Neural crest cell (in vitro differentiated cells): Measurements from ENCODE around the gene HTRA1. TPM values are rescaled to one million over a fixed set of nuclear protein-coding genes. Genes with fewer than 3 reads are reported as not detected.

Experiments used
- DNase-seq: peaks from one replicate; pipeline ENCODE4 v3.0.0; 2021; ENCODE audit warnings: low read depth, mixed read lengths, low spot score
- H3K27ac Mint-ChIP-seq: one replicate; pipeline ENCODE4 v1.8.0; 2021; ENCODE audit warnings: mild to moderate bottlenecking, mixed read lengths; ENCODE audit not compliant: unreplicated experiment
- H3K27me3 Mint-ChIP-seq: 2 replicates; pipeline ENCODE4 v1.8.0; 2021; ENCODE audit warnings: low read depth, mild to moderate bottlenecking, mixed read lengths
- H3K36me3 Mint-ChIP-seq: 2 replicates; pipeline ENCODE4 v1.8.0; 2021; ENCODE audit warnings: low read depth, mild to moderate bottlenecking, mixed read lengths
- H3K4me1 Mint-ChIP-seq: 2 replicates; pipeline ENCODE4 v1.8.0; 2021; ENCODE audit warnings: mixed read lengths
- H3K4me3 Mint-ChIP-seq: one replicate; pipeline ENCODE4 v1.8.0; 2021; ENCODE audit warnings: mild to moderate bottlenecking, mixed read lengths
- H3K9me3 Mint-ChIP-seq: 2 replicates; pipeline ENCODE4 v1.8.0; 2021; ENCODE audit warnings: mixed read lengths
- total RNA-seq: library from RNA; stranded (reverse); gene quantifications from 2 replicates; pipeline ENCODE4 v1.2.1, GENCODE V29; 2021
- TF ChIP-seq, protein P1 (sequence below): fragments of 200-600 bp; sonication (generic); conservative IDR thresholded peaks from 2 replicates; pipeline ENCODE4 v1.5.0; 2021; ENCODE audit warnings: antibody characterized with exemption, mild to moderate bottlenecking

Gene HTRA1
- total RNA-seq, 1 donor from 2014 or later, result 8.2 TPM

GRCh38 chr10:122473116-122473515 lies 11.8 kb downstream of the HTRA1 start:
- peak overlapping the region; percentile 35 for H3K27ac Mint-ChIP-seq

DNA sequence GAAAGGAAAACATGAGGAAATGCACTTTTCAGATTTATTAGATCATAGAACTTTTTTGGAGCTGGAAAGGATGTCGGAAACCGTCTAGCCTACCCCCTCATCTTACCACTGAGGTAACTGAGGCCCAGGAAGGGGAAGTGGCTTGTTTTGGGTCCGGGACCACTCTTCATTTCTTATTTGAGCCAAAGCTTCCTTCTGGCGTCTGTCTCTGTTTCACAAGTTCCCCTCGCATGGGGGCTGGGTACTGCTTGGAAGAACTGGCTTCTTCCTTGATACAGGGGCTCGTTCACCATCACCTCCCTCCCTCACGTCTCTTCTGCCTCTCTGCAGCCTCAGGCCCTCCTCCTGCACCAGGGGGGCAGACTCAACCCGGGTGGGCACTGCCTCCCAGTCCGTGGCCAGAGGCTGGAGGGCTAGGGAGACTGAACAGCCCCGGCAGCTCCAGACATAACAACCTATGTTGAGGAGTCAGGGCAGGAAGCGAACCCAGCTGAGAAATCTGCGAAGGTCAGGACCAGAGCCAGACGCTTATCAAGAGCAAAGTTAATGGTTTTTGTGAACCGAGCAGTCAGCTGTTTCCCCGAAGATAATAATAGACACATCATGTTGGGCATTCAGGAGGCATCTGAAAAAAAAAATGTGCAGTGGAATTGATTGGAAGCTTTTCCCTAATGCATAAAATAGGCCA lies 12.9 kb downstream of the HTRA1 start:
- H3K27ac Mint-ChIP-seq, result no peak overlapping the region
- H3K4me3 Mint-ChIP-seq, result no peak overlapping the region
- TF ChIP-seq, protein P1, sequence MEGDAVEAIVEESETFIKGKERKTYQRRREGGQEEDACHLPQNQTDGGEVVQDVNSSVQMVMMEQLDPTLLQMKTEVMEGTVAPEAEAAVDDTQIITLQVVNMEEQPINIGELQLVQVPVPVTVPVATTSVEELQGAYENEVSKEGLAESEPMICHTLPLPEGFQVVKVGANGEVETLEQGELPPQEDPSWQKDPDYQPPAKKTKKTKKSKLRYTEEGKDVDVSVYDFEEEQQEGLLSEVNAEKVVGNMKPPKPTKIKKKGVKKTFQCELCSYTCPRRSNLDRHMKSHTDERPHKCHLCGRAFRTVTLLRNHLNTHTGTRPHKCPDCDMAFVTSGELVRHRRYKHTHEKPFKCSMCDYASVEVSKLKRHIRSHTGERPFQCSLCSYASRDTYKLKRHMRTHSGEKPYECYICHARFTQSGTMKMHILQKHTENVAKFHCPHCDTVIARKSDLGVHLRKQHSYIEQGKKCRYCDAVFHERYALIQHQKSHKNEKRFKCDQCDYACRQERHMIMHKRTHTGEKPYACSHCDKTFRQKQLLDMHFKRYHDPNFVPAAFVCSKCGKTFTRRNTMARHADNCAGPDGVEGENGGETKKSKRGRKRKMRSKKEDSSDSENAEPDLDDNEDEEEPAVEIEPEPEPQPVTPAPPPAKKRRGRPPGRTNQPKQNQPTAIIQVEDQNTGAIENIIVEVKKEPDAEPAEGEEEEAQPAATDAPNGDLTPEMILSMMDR, result no peak
- peaks cover 9% of the 10 kb centered on the region for H3K27me3 Mint-ChIP-seq
- H3K9me3 Mint-ChIP-seq, result no peaks in the 10 kb centered on the region
- H3K36me3 Mint-ChIP-seq, result no peaks in the 10 kb centered on the region
- peaks cover 22% of the 10 kb centered on the region for H3K4me1 Mint-ChIP-seq
- no peak for DNase-seq

More at GRCh38 chr10:122473116-122473515, 11.8 kb downstream of the HTRA1 start:
- H3K36me3 Mint-ChIP-seq, result no peaks in the 10 kb centered on the region
- peaks cover 22% of the 10 kb centered on the region for H3K4me1 Mint-ChIP-seq
- no peak for DNase-seq
- H3K9me3 Mint-ChIP-seq, result no peaks in the 10 kb centered on the region
- H3K4me3 Mint-ChIP-seq, result no peak overlapping the region
- TF ChIP-seq, protein P1, result no peak
- peaks cover 18% of the 10 kb centered on the region for H3K27me3 Mint-ChIP-seq

DNA sequence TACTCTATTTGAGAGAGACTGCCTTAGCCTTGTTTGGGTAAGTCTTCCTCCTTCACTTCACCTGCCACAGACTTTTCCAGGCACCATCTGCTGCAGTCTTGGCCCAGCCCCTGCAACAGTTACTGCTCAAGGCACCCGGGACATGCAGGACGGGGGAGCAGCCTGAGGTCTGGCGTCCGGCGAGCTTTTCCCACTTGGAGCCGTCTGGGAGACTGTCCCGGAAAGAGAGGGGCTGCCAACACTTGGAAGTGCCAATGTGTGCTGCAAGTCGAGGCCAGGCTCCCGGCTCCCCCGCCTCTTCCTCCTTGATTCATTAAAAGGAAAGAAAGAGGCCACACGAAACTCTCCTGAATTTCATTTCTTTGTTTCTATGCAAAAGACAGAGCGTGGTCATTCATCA lies 13.7 kb downstream of the HTRA1 start:
- peaks cover 4% of the 10 kb centered on the region for H3K27me3 Mint-ChIP-seq
- no peaks in the 10 kb centered on the region for H3K36me3 Mint-ChIP-seq
- no peak for DNase-seq
- H3K9me3 Mint-ChIP-seq, result no peaks in the 10 kb centered on the region
- TF ChIP-seq, protein P1, result no peak
- no peak overlapping the region for H3K4me3 Mint-ChIP-seq
- peaks cover 22% of the 10 kb centered on the region for H3K4me1 Mint-ChIP-seq
- peak overlapping the region; percentile 5 for H3K27ac Mint-ChIP-seq

GRCh38 chr10:122475591-122476332 lies 14.4 kb downstream of the HTRA1 start:
- no peak for DNase-seq
- H3K9me3 Mint-ChIP-seq, result no peaks in the 10 kb centered on the region
- no peaks in the 10 kb centered on the region for H3K36me3 Mint-ChIP-seq
- H3K27me3 Mint-ChIP-seq, result peaks cover 3% of the 10 kb centered on the region
- TF ChIP-seq, protein P1, result no peak
- H3K4me3 Mint-ChIP-seq, result no peak overlapping the region
- H3K27ac Mint-ChIP-seq, result peak overlapping the region; percentile 50
- H3K4me1 Mint-ChIP-seq, result peaks cover 22% of the 10 kb centered on the region

- H3K9me3 Mint-ChIP-seq, result no peaks in the 10 kb centered on the region
- H3K27ac Mint-ChIP-seq, result peak overlapping the region; percentile 50
- no peak overlapping the region for H3K4me3 Mint-ChIP-seq
- H3K36me3 Mint-ChIP-seq, result no peaks in the 10 kb centered on the region
- peaks cover 22% of the 10 kb centered on the region for H3K4me1 Mint-ChIP-seq
- H3K27me3 Mint-ChIP-seq, result peaks cover 1% of the 10 kb centered on the region
- TF ChIP-seq, protein P1, result no peak
- no peak for DNase-seq
Measured at GRCh38 chr10:122476333-122476695, 15.0 kb downstream of the HTRA1 start.
